Suprapubic skin (tissue), 4 donors: Measurements from ENCODE around the gene KRABD2.
"Not testable (repeated sequence)": the region's sequence is repeated elsewhere in the genome, so short reads cannot be mapped to it uniquely, and the experiment has no call there.

Experiments used
- DNase-seq, 2 donors: peaks; one replicate each; pipeline ENCODE4 v3.0.0-alpha.2; 2019; ENCODE audit warnings: low spot score in 2 of 2
- H3K27ac ChIP-seq: fragments of 200-600 bp; sonication (generic); one replicate; pipeline ENCODE4 v1.5.1; 2019
- H3K27me3 ChIP-seq: fragments of 200-600 bp; sonication (generic); one replicate; pipeline ENCODE4 v1.5.1; 2019
- H3K36me3 ChIP-seq: fragments of 200-600 bp; sonication (generic); one replicate; pipeline ENCODE4 v1.5.1; 2019
- H3K4me1 ChIP-seq: fragments of 200-600 bp; sonication (generic); one replicate; pipeline ENCODE4 v1.5.1; 2019
- H3K4me3 ChIP-seq: fragments of 200-600 bp; sonication (generic); one replicate; pipeline ENCODE4 v1.5.1; 2019; ENCODE audit warnings: mild to moderate bottlenecking
- H3K9me3 ChIP-seq: fragments of 200-600 bp; sonication (generic); one replicate; pipeline ENCODE4 v1.5.1; 2019
- CTCF ChIP-seq, 2 donors: fragments of 200-600 bp in 1 of 2; fragments of 450-650 bp in 1 of 2; sonication (generic) in 1 of 2; IDR thresholded peaks; one replicate each; pipeline ENCODE4 v1.5.1; 2016 to 2019; ENCODE audit warnings: antibody characterized with exemption in 2 of 2, mild to moderate bottlenecking in 1 of 2, moderate library complexity in 1 of 2
- EP300 ChIP-seq: sonication (generic); formaldehyde crosslinking; IDR thresholded peaks from one replicate; pipeline ENCODE4 v1.6.1; 2017; ENCODE audit warnings: antibody characterized with exemption
- POLR2A ChIP-seq, 2 donors: fragments of 450-650 bp; IDR thresholded peaks; one replicate each; pipeline ENCODE4 v1.6.1; 2017; ENCODE audit warnings: antibody characterized with exemption in 2 of 2, mild to moderate bottlenecking in 2 of 2, moderate library complexity in 2 of 2
- POLR2AphosphoS5 ChIP-seq, 3 donors: sonication (generic); formaldehyde crosslinking; IDR thresholded peaks; one replicate each; pipeline ENCODE4 v1.6.1; 2017; ENCODE audit warnings: antibody characterized with exemption in 3 of 3
- WGBS: methylation state at CpG from one replicate; pipeline ENCODE4 v1.1.5; 2018; 5-methylcytosine and 5-hydroxymethylcytosine counted together

Gene KRABD2

GRCh38 chr17:8401107-8401506, 24.6 kb upstream of the KRABD2 start:
- TF ChIP-seq EP300 (no peak), POLR2A (IDR thresholded peaks at IDR 0.05) (no peak), POLR2AphosphoS5 (IDR thresholded peaks at IDR 0.05) (no peak), CTCF (IDR thresholded peaks at IDR 0.05) (no peak)
- no peak overlapping the region for H3K4me3 ChIP-seq
- no peak overlapping the region for H3K27ac ChIP-seq
- 89% methylated on average over 2 of the region's 2 CpGs for WGBS
- no peak for DNase-seq
- H3K27me3 ChIP-seq, result peaks cover 28% of the 10 kb centered on the region
- H3K9me3 ChIP-seq, result no peaks in the 10 kb centered on the region
- no peaks in the 10 kb centered on the region for H3K36me3 ChIP-seq
- H3K4me1 ChIP-seq, result no peaks in the 10 kb centered on the region

- H3K36me3 ChIP-seq, result no peaks in the 10 kb centered on the region
- no peak for TF ChIP-seq EP300
- no peak for TF ChIP-seq POLR2AphosphoS5 (IDR thresholded peaks at IDR 0.05)
- TF ChIP-seq CTCF (IDR thresholded peaks at IDR 0.05), result no peak
- no peak for TF ChIP-seq POLR2A (IDR thresholded peaks at IDR 0.05)
- no peaks in the 10 kb centered on the region for H3K9me3 ChIP-seq
- no peak overlapping the region for H3K4me3 ChIP-seq
- no peak overlapping the region for H3K27ac ChIP-seq
- no peak for DNase-seq
- no peaks in the 10 kb centered on the region for H3K4me1 ChIP-seq
- 80% methylated on average over 6 of the region's 6 CpGs for WGBS
- H3K27me3 ChIP-seq, result peaks cover 39% of the 10 kb centered on the region
Observed at GRCh38 chr17:8398980-8399379, 22.5 kb upstream of the KRABD2 start.

- no peaks in the 10 kb centered on the region for H3K9me3 ChIP-seq
- H3K4me3 ChIP-seq, result no peak within 1 kb of the TSS
- no peaks in the 10 kb centered on the region for H3K4me1 ChIP-seq
- H3K27ac ChIP-seq, result no peak within 1 kb of the TSS
- peaks cover 43% of the 10 kb centered on the region for H3K27me3 ChIP-seq
- no peak for TF ChIP-seq POLR2A (IDR thresholded peaks at IDR 0.05)
- TF ChIP-seq CTCF (IDR thresholded peaks at IDR 0.05), result no peak
- TF ChIP-seq POLR2AphosphoS5 (IDR thresholded peaks at IDR 0.05), result no peak
- TF ChIP-seq EP300, result no peak
- DNase-seq, result no peak
- WGBS, result 37% methylated on average over 13 of the region's 13 CpGs
- H3K36me3 ChIP-seq, result no peaks in the 10 kb centered on the region
Observed at GRCh38 chr17:8397636-8398035, 21.1 kb upstream of the KRABD2 start, which contains the start of gene RNF222. Gene RNF222, minus strand, starts transcription at chr17:8397827. Its CDS starts 4,366 bp downstream, at chr17:8393461.

GRCh38 chr17:8394497-8394896, 18.0 kb upstream of the KRABD2 start:
- not testable (repeated sequence) for H3K4me3 ChIP-seq, H3K36me3 ChIP-seq, H3K27ac ChIP-seq, DNase-seq, H3K9me3 ChIP-seq, H3K4me1 ChIP-seq
- peaks cover 46% of the 10 kb centered on the region for H3K27me3 ChIP-seq
- WGBS, result 73% methylated on average over 9 of the region's 9 CpGs

GRCh38 chr17:8393470-8394231, 17.1 kb upstream of the KRABD2 start:
- peaks cover 10% of the 10 kb centered on the region for H3K4me1 ChIP-seq
- WGBS, result 58% methylated on average over 8 of the region's 8 CpGs
- no peak for DNase-seq

More at GRCh38 chr17:8393470-8394231, 17.1 kb upstream of the KRABD2 start:
- Histone ChIP-seq H3K4me3 (no peak overlapping the region), H3K27me3 (peaks cover 39% of the 10 kb centered on the region), H3K27ac (no peak overlapping the region), H3K9me3 (no peaks in the 10 kb centered on the region), H3K36me3 (no peaks in the 10 kb centered on the region)
- TF ChIP-seq POLR2AphosphoS5 (IDR thresholded peaks at IDR 0.05) (no peak), EP300 (no peak), POLR2A (IDR thresholded peaks at IDR 0.05) (no peak), CTCF (IDR thresholded peaks at IDR 0.05) (no peak)
